ENCODE measurements around the gene NCK1.

DNA sequence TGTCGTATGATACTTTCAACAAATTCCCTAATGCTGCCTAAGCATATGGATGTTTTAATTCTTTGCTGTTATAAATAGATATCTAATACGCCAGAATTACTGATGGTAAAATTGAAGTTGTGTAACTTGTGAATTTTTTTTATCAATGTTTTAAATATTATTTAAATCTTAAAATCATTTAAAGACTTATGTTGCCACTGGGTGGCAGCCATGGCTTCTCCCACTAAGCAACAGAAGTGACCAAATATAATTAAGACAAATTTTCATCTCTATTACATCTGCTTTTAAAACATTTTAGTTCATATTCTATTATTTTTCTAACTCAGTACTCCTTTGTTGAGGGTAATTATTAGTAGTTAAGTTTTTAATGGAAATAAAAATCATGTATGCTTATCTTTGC, 87.7 kb downstream of the NCK1 start:
- no peak for TF ChIP-seq CTCF (IDR thresholded peaks at IDR 0.05)
- TF ChIP-seq POLR2A (IDR thresholded peaks at IDR 0.05) = no peak
- TF ChIP-seq POLR2AphosphoS5 (IDR thresholded peaks at IDR 0.05) = no peak
- TF ChIP-seq EP300 (IDR thresholded peaks at IDR 0.05) = no peak

Measured in gastroesophageal sphincter (tissue), 3 donors.